IMR-90 (cell line): ENCODE data around the gene MYRFL. TPM values are rescaled to one million over a fixed set of nuclear protein-coding genes. Genes with fewer than 3 reads are reported as not detected.

Source experiments
- ATAC-seq: fragments of 200-7000 bp; cut with Tn5 transposase; 2 replicates; pipeline ENCODE4 v1.9.1; 2020; ENCODE audit warnings: low read depth, mild to moderate bottlenecking, moderate library complexity
- BruUV-seq: library from RNA; stranded (reverse); fragments of 400-500 nt; replicated peaks from 2 replicates; lab custom pipeline; 2021; lab: Mats Ljungman, UMichigan
- CTCF ChIA-PET: fragments of 300-600 bp; formaldehyde crosslinking; extraction: SDS; loops from one replicate; lab custom pipeline; 2021; ENCODE audit warnings: antibody characterized with exemption; lab: Yijun Ruan, JAX
- POLR2A ChIA-PET: fragments of 300-600 bp; sonication (Branson Sonifier 250); formaldehyde crosslinking; loops from one replicate; lab custom pipeline; 2022; ENCODE audit warnings: antibody characterized with exemption; ENCODE audit not compliant: unreplicated experiment; lab: Charles Lee
- DNase-seq: peaks from one replicate; pipeline ENCODE4 v3.0.0; 2013
- H2AFZ ChIP-seq: replicated peaks from 2 replicates; pipeline ENCODE3; 2013; ENCODE audit warnings: low read length, mild to moderate bottlenecking; ENCODE audit not compliant: poor library complexity
- H2AK5ac ChIP-seq: 2 replicates; pipeline ENCODE4 v1.6.1; 2013; ENCODE audit warnings: low read depth, low read length, inconsistent platforms
- H2AK9ac ChIP-seq: replicated peaks from 2 replicates; pipeline ENCODE3; 2013; ENCODE audit warnings: mild to moderate bottlenecking, low read depth, low read length, moderate library complexity; ENCODE audit not compliant: poor library complexity
- H2BK120ac ChIP-seq: 2 replicates; pipeline ENCODE4 v1.6.1; 2013; ENCODE audit warnings: low read depth, low read length, inconsistent platforms
- H2BK15ac ChIP-seq: 3 replicates; pipeline ENCODE4 v1.6.1; 2013; ENCODE audit warnings: low read depth, low read length, inconsistent platforms
- H2BK20ac ChIP-seq: 2 replicates; pipeline ENCODE4 v1.6.1; 2013; ENCODE audit warnings: low read depth, mild to moderate bottlenecking, inconsistent platforms, low read length, moderate library complexity
- H2BK5ac ChIP-seq: 2 replicates; pipeline ENCODE4 v1.6.1; 2013; ENCODE audit warnings: mild to moderate bottlenecking, low read depth, low read length, inconsistent platforms; ENCODE audit not compliant: poor library complexity, severe bottlenecking
- H3K14ac ChIP-seq: replicated peaks from 2 replicates; pipeline ENCODE4 v1.6.1; 2013; ENCODE audit warnings: low read depth, low read length, inconsistent platforms
- H3K18ac ChIP-seq: 2 replicates; pipeline ENCODE4 v1.6.1; 2013; ENCODE audit warnings: low read depth, low read length, control low read depth
- H3K23ac ChIP-seq: 2 replicates; pipeline ENCODE4 v1.6.1; 2013; ENCODE audit warnings: low read depth, low read length, inconsistent platforms
- H3K27ac ChIP-seq: 2 replicates; pipeline ENCODE4 v1.5.1; 2013; ENCODE audit warnings: mild to moderate bottlenecking, control low read depth, low read length; ENCODE audit not compliant: insufficient read depth
- H3K27me3 ChIP-seq: 2 replicates; pipeline ENCODE4 v1.6.1; 2013; ENCODE audit warnings: low read length; ENCODE audit not compliant: control insufficient read depth, insufficient read depth
- H3K36me3 ChIP-seq: 2 replicates; pipeline ENCODE4 v1.6.1; 2013; ENCODE audit warnings: low read length, mixed read lengths; ENCODE audit not compliant: control insufficient read depth, insufficient read depth
- H3K4ac ChIP-seq: 2 replicates; pipeline ENCODE4 v1.6.1; 2013; ENCODE audit warnings: low read depth, low read length, inconsistent platforms
- H3K4me1 ChIP-seq: 2 replicates; pipeline ENCODE4 v1.6.1; 2013; ENCODE audit warnings: low read length, mixed read lengths; ENCODE audit not compliant: control insufficient read depth, insufficient read depth
- H3K4me2 ChIP-seq: 2 replicates; pipeline ENCODE4 v1.6.1; 2013; ENCODE audit warnings: low read depth, mild to moderate bottlenecking, control low read depth, low read length, moderate library complexity
- H3K4me3 ChIP-seq: 2 replicates; pipeline ENCODE4 v1.5.1; 2013; ENCODE audit warnings: low read depth, mild to moderate bottlenecking, control low read depth, low read length, moderate library complexity; ENCODE audit not compliant: insufficient read depth
- H3K56ac ChIP-seq: 2 replicates; pipeline ENCODE4 v1.6.1; 2013; ENCODE audit warnings: low read length, inconsistent platforms; ENCODE audit not compliant: insufficient read depth; ENCODE audit errors: extremely low read depth
- H3K79me1 ChIP-seq, 2 experiments: 2 replicates each; pipeline ENCODE4 v1.6.1; 2013; ENCODE audit warnings: low read length in 2 of 2, inconsistent platforms in 1 of 2, low read depth in 1 of 2
- H3K9ac ChIP-seq: 2 replicates; pipeline ENCODE4 v1.6.1; 2013; ENCODE audit warnings: low read depth, low read length, control low read depth
- H3K9me1 ChIP-seq: 2 replicates; pipeline ENCODE4 v1.6.1; 2013; ENCODE audit warnings: low read length, inconsistent platforms; ENCODE audit not compliant: insufficient read depth
- H3K9me3 ChIP-seq: 2 replicates; pipeline ENCODE4 v1.6.1; 2013; ENCODE audit warnings: low read length; ENCODE audit not compliant: control insufficient read depth, insufficient read depth
- H4K20me1 ChIP-seq: 2 replicates; pipeline ENCODE4 v1.6.1; 2013; ENCODE audit warnings: low read length, inconsistent platforms; ENCODE audit not compliant: insufficient read depth
- H4K5ac ChIP-seq: 2 replicates; pipeline ENCODE4 v1.6.1; 2013; ENCODE audit warnings: mild to moderate bottlenecking, low read depth, low read length, control low read depth
- H4K8ac ChIP-seq, 2 experiments: 2 replicates each; pipeline ENCODE4 v1.6.1; 2013; ENCODE audit warnings: low read depth in 2 of 2, low read length in 2 of 2, control low read depth in 1 of 2, inconsistent platforms in 1 of 2
- H4K91ac ChIP-seq: 2 replicates; pipeline ENCODE4 v1.6.1; 2013; ENCODE audit warnings: low read depth, low read length, inconsistent platforms; ENCODE audit not compliant: insufficient read depth
- CHD1 ChIP-seq: IDR thresholded peaks from 2 replicates; pipeline ENCODE4 v1.6.1; 2012; ENCODE audit warnings: low read depth, low read length, improper control_type of control experiment
- ELK1 ChIP-seq: fragments of 150-350 bp; IDR thresholded peaks from 2 replicates; pipeline ENCODE4 v1.6.1; 2016; ENCODE audit warnings: low read depth, mild to moderate bottlenecking, low read length, moderate library complexity, borderline replicate concordance
- MAZ ChIP-seq: IDR thresholded peaks from 2 replicates; pipeline ENCODE4 v1.6.1; 2012; ENCODE audit warnings: low read depth, mild to moderate bottlenecking, low read length, improper control_type of control experiment, moderate library complexity, borderline replicate concordance
- MXI1 ChIP-seq: IDR thresholded peaks from 2 replicates; pipeline ENCODE4 v1.6.1; 2012; ENCODE audit warnings: low read depth, mild to moderate bottlenecking, low read length, moderate library complexity, borderline replicate concordance
- NFE2L2 ChIP-seq: fragments of 150-350 bp; IDR thresholded peaks from 2 replicates; pipeline ENCODE4 v1.6.1; 2016; ENCODE audit warnings: low read depth, mild to moderate bottlenecking, low read length
- WGBS, 2 experiments: methylation state at CpG; one replicate each; pipeline versions ENCODE4 v1.1.5 to v1.1.7; 2013; ENCODE audit warnings: missing lambda C conversion rate in 2 of 2; ENCODE audit not compliant: insufficient read length in 1 of 2; ENCODE audit errors: extremely low coverage in 2 of 2; 5-methylcytosine and 5-hydroxymethylcytosine counted together
- dilution Hi-C: fragments of 300-500 bp; cut with HindIII; formaldehyde crosslinking; loops from one replicate; pipeline ENCODE4 v1.14.3; 2018; ENCODE audit warnings: low sequenced_read_pairs; ENCODE audit not compliant: unreplicated experiment
- in situ Hi-C: fragments of 300-500 bp; cut with MboI; formaldehyde crosslinking; loops from 3 replicates; pipeline ENCODE4 v1.14.3; 2019; ENCODE audit warnings: low sequenced_read_pairs, inconsistent platforms, mixed read lengths
- intact Hi-C: fragments of 100-400 bp; cut with micrococcal nuclease; formaldehyde crosslinking; loops from 2 replicates; pipeline ENCODE4 v1.10.0; 2022
- polyA plus RNA-seq, 3 experiments: library from polyadenylated mRNA; depleted of rRNA; stranded (reverse); fragments of >200 nt; gene quantifications; 2 replicates each; pipeline ENCODE4 v1.2.3, GENCODE V29; 2012; ENCODE audit warnings: low replicate concordance in 1 of 3
- total RNA-seq: library from RNA; depleted of rRNA; stranded (reverse); fragments of >200 nt; gene quantifications from 2 replicates; pipeline ENCODE4 v1.2.3, GENCODE V29; 2012
- TF ChIP-seq, protein P1 (sequence below): conservative IDR thresholded peaks from 2 replicates; pipeline ENCODE4 v1.5.1; 2012; ENCODE audit warnings: mild to moderate bottlenecking, low read depth, low read length, improper control_type of control experiment

MYRFL gene
- total and polyA plus RNA-seq, 2 of the 4 experiments (the other 2 are of a cell fraction) = not detected

DNA sequence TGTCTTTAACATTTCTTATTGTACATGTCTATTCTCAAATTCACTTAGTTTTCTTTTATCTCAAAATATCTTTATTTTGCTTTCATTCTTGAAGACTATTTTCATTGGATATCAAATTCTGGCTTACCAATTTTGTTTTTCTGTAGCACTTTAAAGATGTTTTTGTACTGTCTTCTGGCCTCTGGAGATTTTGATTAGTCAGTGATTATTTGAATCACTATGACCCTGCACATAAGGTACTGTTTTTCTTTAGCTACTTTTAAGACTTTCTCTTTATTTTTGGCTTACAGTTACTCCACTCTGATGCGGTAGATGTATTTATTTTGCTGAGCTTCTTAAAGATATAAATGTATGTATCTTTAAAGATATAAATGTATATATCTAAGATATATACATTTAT lies 49.6 kb downstream of the MYRFL start:
- no peak overlapping the region for H4K5ac ChIP-seq
- CTCF ChIA-PET = no interaction called here
- H3K14ac ChIP-seq = no peak overlapping the region
- no peak overlapping the region for H4K91ac ChIP-seq
- no peak overlapping the region for H3K4me2 ChIP-seq
- WGBS, 2 experiments = no CpG with 5 or more reads among the region's 1 CpG
- no peak overlapping the region for H3K4me3 ChIP-seq
- H2BK120ac ChIP-seq = no peak overlapping the region
- no peak overlapping the region for H3K27ac ChIP-seq
- no peaks in the 10 kb centered on the region for H3K36me3 ChIP-seq
- H3K27me3 ChIP-seq = peaks cover 4% of the 10 kb centered on the region; the same call in 1 of the 2 replicates
- H3K4me1 ChIP-seq = no peaks in the 10 kb centered on the region
- no peak overlapping the region for H3K56ac ChIP-seq
- no peaks in the 10 kb centered on the region for H3K9me3 ChIP-seq
- H2AFZ ChIP-seq = no peak overlapping the region
- no peak overlapping the region for H3K4ac ChIP-seq
- no peak overlapping the region for H3K9ac ChIP-seq
- dilution Hi-C loops (no loop called here), in situ Hi-C loops (loop anchor here (5.0 kb wide), 1 partner anchor 858 kb away; no protein-coding TSS in a partner anchor), intact Hi-C loops (no loop called here)
- no peak overlapping the region for H2AK9ac ChIP-seq
- H2AK5ac ChIP-seq = no peak overlapping the region
- H3K9me1 ChIP-seq = no peaks in the 10 kb centered on the region
- no TSS peak for BruUV-seq
- no peak overlapping the region for H3K23ac ChIP-seq
- H2BK5ac ChIP-seq = no peak overlapping the region
- no peak for DNase-seq
- no peak overlapping the region for H4K8ac ChIP-seq
- POLR2A ChIA-PET = no interaction called here
- no peaks in the 10 kb centered on the region for H3K79me1 ChIP-seq
- no peak overlapping the region for H2BK20ac ChIP-seq
- H4K20me1 ChIP-seq = no peaks in the 10 kb centered on the region
- no peak overlapping the region for H2BK15ac ChIP-seq
- TF ChIP-seq NFE2L2 (no peak), CHD1 (no peak), ELK1 (no peak), MAZ (no peak), MXI1 (no peak)
- TF ChIP-seq, protein P1, sequence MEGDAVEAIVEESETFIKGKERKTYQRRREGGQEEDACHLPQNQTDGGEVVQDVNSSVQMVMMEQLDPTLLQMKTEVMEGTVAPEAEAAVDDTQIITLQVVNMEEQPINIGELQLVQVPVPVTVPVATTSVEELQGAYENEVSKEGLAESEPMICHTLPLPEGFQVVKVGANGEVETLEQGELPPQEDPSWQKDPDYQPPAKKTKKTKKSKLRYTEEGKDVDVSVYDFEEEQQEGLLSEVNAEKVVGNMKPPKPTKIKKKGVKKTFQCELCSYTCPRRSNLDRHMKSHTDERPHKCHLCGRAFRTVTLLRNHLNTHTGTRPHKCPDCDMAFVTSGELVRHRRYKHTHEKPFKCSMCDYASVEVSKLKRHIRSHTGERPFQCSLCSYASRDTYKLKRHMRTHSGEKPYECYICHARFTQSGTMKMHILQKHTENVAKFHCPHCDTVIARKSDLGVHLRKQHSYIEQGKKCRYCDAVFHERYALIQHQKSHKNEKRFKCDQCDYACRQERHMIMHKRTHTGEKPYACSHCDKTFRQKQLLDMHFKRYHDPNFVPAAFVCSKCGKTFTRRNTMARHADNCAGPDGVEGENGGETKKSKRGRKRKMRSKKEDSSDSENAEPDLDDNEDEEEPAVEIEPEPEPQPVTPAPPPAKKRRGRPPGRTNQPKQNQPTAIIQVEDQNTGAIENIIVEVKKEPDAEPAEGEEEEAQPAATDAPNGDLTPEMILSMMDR = no peak
- H3K18ac ChIP-seq = no peak overlapping the region
- ATAC-seq = no peak
